Lower leg skin (tissue), 3 donors: ENCODE measurements around the gene TCTN1.

Source experiments
- CTCF ChIP-seq, 3 donors: fragments of 450-650 bp; IDR thresholded peaks; one replicate each; pipeline ENCODE4 v1.5.1; 2016; ENCODE audit warnings: antibody characterized with exemption in 3 of 3, mild to moderate bottlenecking in 3 of 3, moderate library complexity in 2 of 3
- POLR2A ChIP-seq, 2 donors: fragments of 450-650 bp; IDR thresholded peaks; one replicate each; pipeline ENCODE4 v1.6.1; 2016 to 2017; ENCODE audit warnings: antibody characterized with exemption in 2 of 2, mild to moderate bottlenecking in 1 of 2, moderate library complexity in 1 of 2

GRCh38 chr12:110566993-110567392 is 46.9 kb upstream of the TCTN1 start:
- TF ChIP-seq POLR2A (IDR thresholded peaks at IDR 0.05) (no peak), CTCF (IDR thresholded peaks at IDR 0.05) (no peak)
